ENCODE data around the gene DESI2. TPM values are rescaled to one million over a fixed set of nuclear protein-coding genes. Genes with fewer than 3 reads are reported as not detected.

DESI2 gene
- total RNA-seq = 10 to 100 TPM; 28.4 to 31.6 TPM
- long read RNA-seq, donor 1, full-length matches to known transcripts = 12 of 24 reads
- long read RNA-seq, donor 1, partial matches to known transcripts = 3 of 24 reads
- long read RNA-seq, donor 1, other reads (novel, unspliced or antisense) = 9 of 24 reads
- long read RNA-seq, donor 2, full-length matches to known transcripts = 10 of 17 reads
- long read RNA-seq, donor 2, partial matches to known transcripts = 0 of 17 reads
- long read RNA-seq, donor 2, other reads (novel, unspliced or antisense) = 7 of 17 reads

GRCh38 chr1:244652623-244653438 lies at the start of gene DESI2:
TSS of gene DESI2 (plus strand) at chr1:244653126. CDS start at chr1:244653314, 188 bp downstream.
- peak; percentile 99 for DNase-seq (ENCODE audit: low spot score)
- intact Hi-C loops (cut with DNase I) = loop anchor here in 1 of 2 donors (1.0 kb wide), 1 partner anchor 77 kb away; no protein-coding TSS in a partner anchor

GRCh38 chr1:244603498-244603897 lies 49.4 kb upstream of the DESI2 start:
- no peak for DNase-seq (ENCODE audit: low spot score)
- intact Hi-C loops (cut with DNase I) = loop anchor here (5.0 to 10.0 kb wide), 4 partner anchors 194 to 441 kb away; no protein-coding TSS in a partner anchor

- DNase-seq (ENCODE audit: low spot score) = no peak
- intact Hi-C loops (cut with DNase I) = loop anchor here in 1 of 2 donors (5.0 to 10.0 kb wide), 2 partner anchors 191 to 439 kb away; no protein-coding TSS in a partner anchor
Measured at GRCh38 chr1:244605835-244606370, 47.0 kb upstream of the DESI2 start.

- intact Hi-C loops (cut with DNase I) = no loop called here
- no peak for DNase-seq (ENCODE audit: low spot score)
Measured at GRCh38 chr1:244614113-244614836, 38.7 kb upstream of the DESI2 start.

- intact Hi-C loops (cut with DNase I) = no loop called here
- DNase-seq (ENCODE audit: low spot score) = no peak
Measured at GRCh38 chr1:244614879-244615278, 38.0 kb upstream of the DESI2 start.

- intact Hi-C loops (cut with DNase I) = no loop called here
- no peak for DNase-seq (ENCODE audit: low spot score)
Measured at GRCh38 chr1:244615301-244615700, 37.6 kb upstream of the DESI2 start.

- intact Hi-C loops (cut with DNase I) = no loop called here
- DNase-seq (ENCODE audit: low spot score) = no peak
Measured at GRCh38 chr1:244626709-244627108, 26.2 kb upstream of the DESI2 start.

- intact Hi-C loops (cut with DNase I) = no loop called here
- no peak for DNase-seq (ENCODE audit: low spot score)
Measured at GRCh38 chr1:244628789-244629188, 24.1 kb upstream of the DESI2 start.

- no peak for DNase-seq (ENCODE audit: low spot score)
- intact Hi-C loops (cut with DNase I) = no loop called here
Measured at GRCh38 chr1:244633140-244633539, 19.8 kb upstream of the DESI2 start.

- intact Hi-C loops (cut with DNase I) = no loop called here
- no peak for DNase-seq (ENCODE audit: low spot score)
Measured at GRCh38 chr1:244634546-244634945, 18.4 kb upstream of the DESI2 start.

GRCh38 chr1:244636488-244637259 lies 16.3 kb upstream of the DESI2 start:
- DNase-seq (ENCODE audit: low spot score) = no peak
- intact Hi-C loops (cut with DNase I) = no loop called here

- DNase-seq (ENCODE audit: low spot score) = no peak
- intact Hi-C loops (cut with DNase I) = no loop called here
Measured at GRCh38 chr1:244639561-244639960, 13.4 kb upstream of the DESI2 start.

- intact Hi-C loops (cut with DNase I) = no loop called here
- no peak for DNase-seq (ENCODE audit: low spot score)
Measured at GRCh38 chr1:244640917-244641316, 12.0 kb upstream of the DESI2 start.

GRCh38 chr1:244642526-244642925 lies 10.4 kb upstream of the DESI2 start:
- DNase-seq (ENCODE audit: low spot score) = no peak
- intact Hi-C loops (cut with DNase I) = no loop called here

GRCh38 chr1:244642988-244643387 lies 9.9 kb upstream of the DESI2 start:
- intact Hi-C loops (cut with DNase I) = no loop called here
- DNase-seq (ENCODE audit: low spot score) = no peak

- intact Hi-C loops (cut with DNase I) = no loop called here
Measured at GRCh38 chr1:244645414-244645813, 7.5 kb upstream of the DESI2 start.

GRCh38 chr1:244645890-244646289 lies 7.0 kb upstream of the DESI2 start:
- no peak for DNase-seq (ENCODE audit: low spot score)
- intact Hi-C loops (cut with DNase I) = no loop called here

More at GRCh38 chr1:244645414-244645813, 7.5 kb upstream of the DESI2 start:
- no peak for DNase-seq (ENCODE audit: low spot score)

GRCh38 chr1:244647819-244648218 lies 5.1 kb upstream of the DESI2 start:
- DNase-seq (ENCODE audit: low spot score) = no peak
- intact Hi-C loops (cut with DNase I) = no loop called here
